Small intestine (tissue), 7 donors: ENCODE results near the gene C19orf85. TPM values are rescaled to one million over a fixed set of nuclear protein-coding genes. Genes with fewer than 3 reads are reported as not detected.

Experiments used
- DNase-seq, 2 donors: peaks; one replicate each; pipeline versions ENCODE4 v3.0.0 to v3.0.0-alpha.2; 2013
- FAIRE-seq: peaks from 2 replicates; lab custom pipeline; 2012; peaks lifted over from hg19 to GRCh38; lab: Jason Lieb, UNC
- H3K27ac ChIP-seq, 3 donors: one replicate each; pipeline ENCODE4 v1.5.1; 2013; ENCODE audit warnings: low read length in 2 of 3, mild to moderate bottlenecking in 2 of 3, control low read depth in 1 of 3, inconsistent platforms in 1 of 3, low read depth in 1 of 3, moderate library complexity in 1 of 3
- H3K27me3 ChIP-seq, 3 donors: one replicate each; pipeline ENCODE4 v1.6.1; 2013; ENCODE audit warnings: low read length in 3 of 3, inconsistent platforms in 1 of 3; ENCODE audit not compliant: control insufficient read depth in 3 of 3, insufficient read depth in 3 of 3
- H3K36me3 ChIP-seq, 3 donors: one replicate each; pipeline ENCODE4 v1.6.1; 2013; ENCODE audit warnings: low read length in 3 of 3, inconsistent platforms in 1 of 3, low read depth in 1 of 3, mild to moderate bottlenecking in 1 of 3, moderate library complexity in 1 of 3; ENCODE audit not compliant: control insufficient read depth in 3 of 3, insufficient read depth in 2 of 3
- H3K4me1 ChIP-seq, 3 donors: one replicate each; pipeline ENCODE4 v1.6.1; 2013; ENCODE audit warnings: low read length in 2 of 3, inconsistent platforms in 1 of 3, low read depth in 1 of 3, mild to moderate bottlenecking in 1 of 3, moderate library complexity in 1 of 3; ENCODE audit not compliant: control insufficient read depth in 3 of 3, insufficient read depth in 2 of 3
- H3K4me3 ChIP-seq, 3 donors: one replicate each; pipeline ENCODE4 v1.5.1; 2013; ENCODE audit warnings: low read length in 3 of 3, control low read depth in 1 of 3, inconsistent platforms in 1 of 3, low read depth in 1 of 3, mild to moderate bottlenecking in 1 of 3, moderate library complexity in 1 of 3
- H3K9me3 ChIP-seq, 2 donors: one replicate each; pipeline ENCODE4 v1.6.1; 2013; ENCODE audit warnings: low read depth in 1 of 2, low read length in 1 of 2; ENCODE audit not compliant: control insufficient read depth in 2 of 2, insufficient read depth in 1 of 2
- WGBS, 3 donors: extraction: QIAGEN DNeasy Blood & Tissue Kit; methylation state at CpG; one replicate each; pipeline ENCODE4 v1.1.7; 2013; 5-methylcytosine and 5-hydroxymethylcytosine counted together
- polyA plus RNA-seq, 4 donors: library from polyadenylated mRNA; stranded (reverse) in 3 of 4; unstranded in 1 of 4; fragments of 200-250 nt in 3 of 4; fragments of 120-200 nt in 1 of 4; gene quantifications; one replicate each; pipeline versions ENCODE4 v1.2.1 to v1.2.3, GENCODE V29; 2013
- donor health status: healthy with polysubstance abuse.
- donor health status: control.
- donor health status: control.
- donor health status: Bipolar disorder and iron deficiency.
- donor health status: healthy.

C19orf85 gene
- polyA plus RNA-seq, 4 donors: not detected

DNA sequence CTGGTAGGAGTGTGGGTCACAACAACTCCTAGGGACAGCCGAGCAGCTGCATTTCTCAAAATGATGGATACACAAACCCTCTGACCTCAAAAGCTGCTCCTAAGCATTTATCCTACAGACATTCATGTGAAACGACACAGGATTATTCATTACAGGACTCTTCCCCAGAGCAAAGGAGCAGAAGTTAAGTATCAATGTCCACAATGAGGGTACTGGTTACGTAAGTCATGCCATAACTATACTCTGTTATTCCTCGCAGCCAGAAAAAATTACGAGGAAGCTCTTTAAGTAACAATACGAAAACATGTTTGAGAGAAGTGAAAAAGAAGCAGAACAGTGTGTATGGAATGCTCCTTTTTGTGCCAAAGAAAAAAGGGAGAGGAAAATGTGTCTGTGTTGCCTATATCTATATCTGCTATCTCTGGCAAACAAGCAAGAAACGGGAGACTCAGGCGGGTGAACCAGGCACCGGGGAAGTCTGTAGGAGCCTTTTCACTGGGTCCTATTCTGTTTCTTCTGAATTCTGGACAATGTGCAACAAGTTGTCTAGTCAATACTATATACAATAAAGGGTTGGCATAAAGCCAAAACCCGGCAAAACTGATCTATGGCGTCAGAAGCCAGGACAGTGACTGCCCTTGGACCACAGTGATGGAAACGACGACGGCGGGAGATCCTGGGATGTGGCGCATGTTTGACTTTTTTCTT, 4.4 kb downstream of the C19orf85 start:
- peaks cover 0 to 19% (median 0%) of the 10 kb centered on the region in 3 donors for H3K36me3 ChIP-seq
- no peak for FAIRE-seq
- peaks cover 0 to 23% (median 2%) of the 10 kb centered on the region in 3 donors for H3K4me1 ChIP-seq
- H3K9me3 ChIP-seq: no peaks in the 10 kb centered on the region
- H3K4me3 ChIP-seq: peak overlapping the region in 1 of 3 donors; percentile 74
- WGBS, 3 donors: 20 to 31% (median 30%) methylated on average over 16 of the region's 16 CpGs
- peak; percentile 30 to 65 for DNase-seq
- H3K27me3 ChIP-seq: peaks cover 0 to 10% (median 0%) of the 10 kb centered on the region in 3 donors
- peak overlapping the region in 2 of 3 donors; percentile 90 to 96 for H3K27ac ChIP-seq

DNA sequence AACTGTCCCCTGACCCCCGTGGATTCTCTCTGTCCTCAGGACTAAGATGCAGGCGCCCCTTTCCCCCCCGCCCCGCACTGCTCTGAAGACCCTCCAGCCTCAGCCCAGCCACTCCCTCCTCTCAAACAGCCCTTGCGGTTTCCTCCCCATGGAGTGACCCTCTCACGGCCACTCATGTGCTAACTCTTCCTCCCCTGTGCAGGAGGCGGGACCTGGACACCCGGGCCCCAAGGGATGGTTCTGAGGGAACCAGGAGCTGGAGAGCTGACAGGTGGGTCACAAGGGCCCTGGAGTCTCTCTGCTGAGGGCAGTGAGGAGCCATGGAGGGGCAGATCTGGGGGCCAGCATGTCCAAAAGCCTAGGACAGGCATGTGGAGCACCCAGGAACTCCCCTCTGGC, 5.0 kb downstream of the C19orf85 start:
- H3K27ac ChIP-seq: peak overlapping the region in 1 of 3 donors; percentile 90
- H3K4me1 ChIP-seq: peaks cover 0 to 23% (median 2%) of the 10 kb centered on the region in 3 donors
- H3K27me3 ChIP-seq: peaks cover 0 to 10% (median 0%) of the 10 kb centered on the region in 3 donors
- whole genome bisulfite sequencing, 3 donors: 64 to 79% (median 77%) methylated on average over 8 of the region's 8 CpGs
- DNase-seq (no peak), FAIRE-seq (no peak)
- H3K4me3 ChIP-seq: no peak overlapping the region
- H3K9me3 ChIP-seq: no peaks in the 10 kb centered on the region
- peaks cover 0 to 23% (median 0%) of the 10 kb centered on the region in 3 donors for H3K36me3 ChIP-seq

DNA sequence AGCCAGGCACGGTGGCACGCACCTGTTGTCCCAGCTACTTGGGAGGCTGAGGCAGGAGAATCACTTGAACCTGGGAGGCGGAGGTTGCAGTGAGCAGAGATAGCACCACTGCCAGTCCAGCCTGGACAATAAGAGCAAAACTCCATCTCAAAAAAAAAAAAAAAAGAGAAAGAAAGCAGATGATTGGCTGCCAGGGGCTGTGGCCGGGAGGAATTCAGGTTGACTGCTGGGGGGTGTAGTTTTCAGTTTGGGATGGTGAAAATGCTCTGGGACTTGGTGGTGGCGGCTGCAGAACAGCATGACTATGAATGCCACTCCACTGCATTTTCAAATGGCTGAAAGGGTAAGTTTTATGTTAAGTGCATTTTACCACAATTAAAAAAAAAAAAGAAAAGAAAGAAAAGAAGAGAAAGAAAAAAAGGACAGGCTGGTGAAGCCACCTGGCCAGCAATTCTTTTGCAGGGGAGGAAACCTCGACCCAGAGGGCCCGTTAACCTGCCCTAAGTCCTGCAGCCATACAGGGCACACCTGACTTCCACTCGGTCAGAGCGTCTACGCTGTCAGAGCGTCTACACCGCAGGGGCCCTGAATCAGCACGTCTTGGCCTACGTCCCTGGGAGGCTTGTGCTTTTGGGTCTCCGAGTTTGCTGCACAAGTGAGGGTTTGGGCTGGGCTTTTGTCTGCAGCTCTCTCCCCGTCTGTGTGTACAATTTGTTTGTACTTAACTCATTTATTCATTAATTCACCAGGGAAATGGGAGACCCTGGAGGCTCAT, 6.7 kb downstream of the C19orf85 start:
- H3K9me3 ChIP-seq: no peaks in the 10 kb centered on the region
- DNase-seq (no peak), FAIRE-seq (no peak)
- peaks cover 0 to 3% (median 0%) of the 10 kb centered on the region in 3 donors for H3K27me3 ChIP-seq
- no peak overlapping the region for H3K27ac ChIP-seq
- H3K4me3 ChIP-seq: no peak overlapping the region
- 81 to 84% (median 83%) methylated on average over 16 of the region's 16 CpGs for WGBS, 3 donors
- peaks cover 0 to 30% (median 7%) of the 10 kb centered on the region in 3 donors for H3K36me3 ChIP-seq
- peaks cover 0 to 28% (median 2%) of the 10 kb centered on the region in 3 donors for H3K4me1 ChIP-seq

DNA sequence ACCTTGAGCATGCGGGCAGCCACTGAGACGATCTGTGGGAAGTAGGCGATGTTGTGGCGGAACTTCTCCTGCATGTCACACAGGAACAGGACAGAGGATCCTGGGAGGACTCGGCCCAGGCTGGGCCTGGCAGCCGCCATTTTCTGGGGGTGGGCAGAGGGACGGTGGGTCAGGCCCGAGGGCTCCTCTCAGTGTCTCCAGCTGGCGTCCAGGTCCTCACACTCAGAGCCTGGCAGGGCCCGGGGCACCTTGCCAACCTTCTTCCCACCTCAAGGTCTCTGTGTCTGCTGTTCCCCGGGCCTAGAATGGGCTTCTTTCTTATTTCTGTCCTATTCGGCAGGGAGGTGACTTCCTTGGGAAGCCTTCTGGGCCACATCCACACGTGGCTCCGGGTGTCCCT, 8.2 kb downstream of the C19orf85 start:
- 85 to 92% (median 91%) methylated on average over 14 of the region's 14 CpGs for WGBS, 3 donors
- DNase-seq: no peak

DNA sequence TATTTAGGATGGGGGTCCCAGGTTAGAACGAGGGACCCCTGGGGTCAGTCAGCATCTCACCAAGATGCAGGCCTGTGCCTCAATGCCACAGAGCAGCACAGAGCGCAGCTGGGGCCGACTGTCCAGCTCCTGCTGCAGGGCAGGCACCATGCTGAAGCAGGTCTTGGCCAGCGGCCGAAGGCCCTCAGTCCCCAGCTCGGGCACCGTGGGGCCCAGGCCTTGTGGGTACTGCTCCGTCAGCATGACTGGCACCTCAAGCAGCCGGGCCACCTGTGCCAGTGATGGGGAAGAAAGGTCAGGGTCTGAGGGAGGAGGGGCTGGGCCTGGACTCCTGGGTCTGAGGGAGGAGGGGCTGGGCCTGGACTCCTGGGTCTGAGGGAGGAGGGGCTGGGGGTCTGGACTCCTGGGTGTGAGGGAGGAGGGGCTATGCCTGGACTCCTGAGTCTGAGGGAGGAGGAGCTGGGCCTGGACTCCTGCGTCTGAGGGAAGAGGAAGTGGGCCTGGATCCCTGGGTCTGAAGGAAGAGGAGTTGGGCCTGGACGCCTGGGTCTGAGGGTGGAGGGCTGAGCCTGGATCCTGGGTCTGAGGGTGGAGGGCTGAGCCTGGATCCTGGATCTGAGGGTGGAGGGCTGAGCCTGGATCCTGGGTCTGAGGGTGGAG, 8.8 kb downstream of the C19orf85 start:
- DNase-seq: no peak
- no peak for FAIRE-seq
- Histone ChIP-seq H3K4me3 (no peak overlapping the region), H3K9me3 (no peaks in the 10 kb centered on the region), H3K27me3 (peaks cover 5 to 19% (median 7%) of the 10 kb centered on the region in 3 donors), H3K27ac (no peak overlapping the region), H3K36me3 (peaks cover 0 to 30% (median 7%) of the 10 kb centered on the region in 3 donors), H3K4me1 (peaks cover 0 to 22% (median 3%) of the 10 kb centered on the region in 3 donors)
- 86 to 91% (median 89%) methylated on average over 11 of the region's 11 CpGs for WGBS, 3 donors

More for the DNA sequence above, 8.2 kb downstream of the C19orf85 start:
- Histone ChIP-seq H3K9me3 (no peaks in the 10 kb centered on the region), H3K4me3 (no peak overlapping the region), H3K27me3 (peaks cover 4 to 15% (median 5%) of the 10 kb centered on the region in 3 donors), H3K27ac (no peak overlapping the region), H3K4me1 (peaks cover 0 to 28% (median 5%) of the 10 kb centered on the region in 3 donors), H3K36me3 (peaks cover 0 to 30% (median 7%) of the 10 kb centered on the region in 3 donors)
- FAIRE-seq: no peak

DNA sequence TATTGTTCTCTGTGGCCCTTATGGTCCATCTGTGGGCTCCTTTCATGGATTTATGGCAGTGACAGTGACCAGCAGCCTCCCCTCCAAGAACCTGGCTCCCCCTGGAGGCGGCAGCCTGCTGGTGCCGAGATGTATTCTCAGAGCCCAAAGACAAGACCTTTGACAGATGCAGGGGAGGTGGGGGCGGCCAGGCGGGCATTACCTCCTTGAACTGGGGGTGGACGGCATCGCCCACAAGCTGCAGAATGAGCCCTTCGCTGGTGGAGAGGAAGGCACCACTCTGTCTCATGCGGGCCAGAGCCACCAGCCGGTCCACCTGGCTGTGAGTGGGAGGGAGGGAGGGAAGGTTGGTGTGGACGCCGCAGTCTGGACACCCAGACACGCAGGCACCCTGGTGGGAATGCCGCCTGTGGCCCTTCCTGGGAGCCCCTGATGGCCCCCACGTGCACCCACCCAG, 9.7 kb downstream of the C19orf85 start:
- peaks cover 0 to 14% (median 3%) of the 10 kb centered on the region in 3 donors for H3K4me1 ChIP-seq
- peaks cover 0 to 30% (median 7%) of the 10 kb centered on the region in 3 donors for H3K36me3 ChIP-seq
- H3K27ac ChIP-seq: no peak overlapping the region
- no peaks in the 10 kb centered on the region for H3K9me3 ChIP-seq
- H3K4me3 ChIP-seq: no peak overlapping the region
- H3K27me3 ChIP-seq: peaks cover 5 to 25% (median 11%) of the 10 kb centered on the region in 3 donors
- WGBS, 3 donors: 79 to 88% (median 84%) methylated on average over 13 to 14 of the region's 14 CpGs
- FAIRE-seq (no peak), DNase-seq (peak; percentile 30 to 46)

DNA sequence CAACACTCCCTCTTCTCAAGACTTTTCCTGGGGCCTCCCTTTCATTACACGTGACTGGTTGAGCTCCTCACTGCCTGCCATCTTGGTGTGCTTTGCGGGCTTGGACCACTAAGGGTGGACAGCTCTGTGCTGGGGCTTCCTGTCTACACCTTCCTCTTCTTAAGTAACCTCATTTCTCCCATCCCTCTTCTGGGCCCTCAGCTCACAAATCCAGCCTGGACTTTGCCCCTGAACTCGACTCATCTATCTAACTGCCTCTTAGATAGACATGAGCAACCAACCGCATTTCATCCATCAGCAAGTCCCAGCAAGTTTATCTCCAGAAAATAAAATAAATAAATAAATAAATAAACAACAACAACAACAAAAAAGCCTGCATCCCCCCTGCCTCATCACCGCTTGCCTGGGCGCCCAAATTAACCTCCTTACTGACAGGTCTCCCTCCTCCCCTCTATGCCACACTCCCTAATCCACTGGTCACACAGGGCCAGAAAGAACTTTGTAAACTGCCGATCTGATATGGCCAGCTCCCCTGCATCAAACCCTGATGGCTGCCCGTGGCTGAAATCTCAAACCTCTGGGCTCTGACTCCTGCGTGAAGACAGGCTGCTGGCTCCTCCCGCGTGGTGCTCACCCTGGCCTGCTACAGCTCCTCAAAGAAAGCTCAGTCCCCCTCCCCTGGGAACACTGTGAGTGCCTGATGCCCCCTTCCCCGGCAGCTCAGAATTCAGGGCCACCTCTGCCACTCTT, 10.9 kb downstream of the C19orf85 start:
- H3K27me3 ChIP-seq: peaks cover 5 to 32% (median 17%) of the 10 kb centered on the region in 3 donors
- no peak overlapping the region for H3K27ac ChIP-seq
- H3K4me1 ChIP-seq: peaks cover 0 to 10% (median 3%) of the 10 kb centered on the region in 3 donors
- DNase-seq (peak in 1 of 2 donors; percentile 46), FAIRE-seq (no peak)
- no peaks in the 10 kb centered on the region for H3K9me3 ChIP-seq
- 81 to 86% (median 82%) methylated on average over 12 of the region's 12 CpGs for WGBS, 3 donors
- H3K36me3 ChIP-seq: peaks cover 0 to 30% (median 7%) of the 10 kb centered on the region in 3 donors
- H3K4me3 ChIP-seq: no peak overlapping the region
